A673 (cell line): ENCODE data around the gene CCR2.

Source experiments
- CTCF ChIP-seq: fragments of 300-800, 200-600 bp; sonication (generic); conservative IDR thresholded peaks from 2 replicates; pipeline ENCODE4 v1.5.1; 2017; ENCODE audit warnings: low read depth, mild to moderate bottlenecking, antibody characterized with exemption, low read length, moderate library complexity, mixed read lengths
- EZH2 ChIP-seq: fragments of 200-600 bp; sonication (generic); IDR thresholded peaks from 2 replicates; pipeline ENCODE4 v1.6.1; 2017; ENCODE audit warnings: borderline replicate concordance, low read depth, mild to moderate bottlenecking, mixed read lengths, antibody characterized with exemption, low read length; ENCODE audit not compliant: poor library complexity, severe bottlenecking

GRCh38 chr3:46409739-46410489, 56.0 kb downstream of the CCR2 start:
- TF ChIP-seq CTCF (no peak), EZH2 (no peak)
